GM19099 (cell line): ENCODE measurements around the gene LGR6.

Source experiments
- POLR2A ChIP-seq: IDR thresholded peaks from 3 replicates; pipeline ENCODE4 v1.6.1; 2011; ENCODE audit warnings: low read depth; ENCODE audit not compliant: insufficient read length; ENCODE audit errors: extremely low read depth

The LGR6 gene

GRCh38 chr1:202200669-202201068 lies 7.1 kb downstream of the LGR6 start:
- TF ChIP-seq POLR2A = no peak

DNA sequence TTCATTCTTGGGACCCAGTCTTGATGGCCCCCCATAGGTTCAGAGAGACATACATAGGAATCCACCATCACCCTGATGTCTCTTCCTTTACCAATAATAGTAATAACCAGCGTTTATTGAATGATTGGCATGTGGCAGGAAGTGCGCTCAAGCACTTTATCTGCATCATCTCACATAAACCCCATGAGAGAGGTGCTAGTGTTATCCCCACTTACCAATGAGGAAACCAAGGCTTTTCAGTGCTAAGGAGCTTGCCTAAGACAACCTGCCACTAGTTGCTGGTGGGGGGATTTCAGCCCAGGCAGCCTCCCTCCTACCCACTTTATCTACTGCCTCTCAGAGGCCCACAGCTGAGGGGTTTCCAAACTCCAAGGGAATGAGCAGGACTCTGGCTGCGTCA lies 7.7 kb downstream of the LGR6 start:
- no peak for TF ChIP-seq POLR2A

- no peak for TF ChIP-seq POLR2A
Observed at GRCh38 chr1:202201971-202202370, 8.4 kb downstream of the LGR6 start.

DNA sequence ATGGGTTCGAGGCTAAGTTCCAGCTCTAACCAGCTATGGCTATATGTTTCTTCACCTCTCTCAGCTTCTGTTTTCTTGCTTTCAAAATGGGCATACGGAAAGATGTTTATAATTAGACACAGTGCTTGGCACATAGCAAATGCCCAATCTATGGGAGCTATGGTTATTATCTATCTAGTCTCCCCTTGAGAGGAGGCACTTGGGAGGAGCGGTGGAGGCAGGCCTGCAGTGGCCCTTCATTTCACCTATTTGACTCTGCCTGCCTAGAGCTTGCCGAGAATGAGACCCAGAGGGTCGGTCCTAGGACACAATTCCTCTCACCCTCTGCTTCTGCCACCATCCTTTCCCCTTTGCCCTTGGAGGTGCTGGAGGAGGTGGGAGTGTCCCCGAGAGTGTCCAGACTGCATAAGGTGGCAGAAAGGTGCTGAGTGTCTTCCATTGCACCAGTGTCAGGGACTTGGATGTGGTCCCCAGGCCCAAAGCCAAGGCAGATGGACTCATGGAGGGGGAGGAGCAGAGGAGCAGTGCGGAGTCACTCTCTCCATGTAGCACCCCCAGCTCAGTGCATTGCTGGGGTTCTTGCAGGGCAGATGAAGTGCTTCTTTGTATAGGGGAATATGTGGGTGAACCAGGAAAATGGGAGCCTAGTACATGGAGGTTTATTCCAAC lies 9.0 kb downstream of the LGR6 start:
- TF ChIP-seq POLR2A = no peak

DNA sequence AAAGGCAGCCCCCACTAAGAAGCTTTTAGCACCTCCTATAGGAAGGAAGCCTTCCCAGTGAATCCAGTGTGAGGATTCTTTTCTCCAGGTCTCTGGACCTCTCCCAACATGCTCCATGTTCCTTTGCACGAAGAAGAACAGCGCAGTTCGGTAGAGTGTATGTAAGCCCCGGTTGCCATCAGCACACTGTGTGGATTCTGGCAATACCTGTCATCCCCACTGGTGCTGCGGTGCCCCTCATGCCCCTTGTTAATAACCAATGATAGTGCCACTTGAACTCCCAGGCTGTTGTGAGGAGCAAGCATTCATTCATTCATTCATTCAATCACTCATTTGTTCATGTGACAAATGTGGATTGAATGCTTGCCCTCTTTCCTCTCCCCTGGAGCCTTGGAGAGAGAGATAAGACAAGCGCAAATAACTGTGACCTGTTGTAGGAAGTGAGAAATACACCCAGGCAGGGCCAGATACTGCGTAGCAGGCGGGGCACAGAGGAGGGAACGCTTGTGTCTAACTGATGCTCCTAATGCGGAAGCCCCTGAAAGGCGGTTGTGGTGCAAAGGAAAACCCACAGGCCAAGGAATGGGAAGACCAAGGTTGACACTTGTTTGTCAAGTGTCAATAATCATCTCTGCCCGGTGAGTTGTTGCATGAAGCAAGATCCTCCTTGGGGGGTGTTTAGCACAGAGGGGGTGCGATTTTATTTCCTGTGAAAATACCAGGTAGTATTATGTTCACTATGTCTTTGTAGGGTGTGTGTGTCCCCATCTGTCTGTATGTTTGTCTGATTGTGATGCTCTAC lies 9.8 kb downstream of the LGR6 start:
- TF ChIP-seq POLR2A = no peak

GRCh38 chr1:202204065-202204464 lies 10.5 kb downstream of the LGR6 start:
- TF ChIP-seq POLR2A = no peak

DNA sequence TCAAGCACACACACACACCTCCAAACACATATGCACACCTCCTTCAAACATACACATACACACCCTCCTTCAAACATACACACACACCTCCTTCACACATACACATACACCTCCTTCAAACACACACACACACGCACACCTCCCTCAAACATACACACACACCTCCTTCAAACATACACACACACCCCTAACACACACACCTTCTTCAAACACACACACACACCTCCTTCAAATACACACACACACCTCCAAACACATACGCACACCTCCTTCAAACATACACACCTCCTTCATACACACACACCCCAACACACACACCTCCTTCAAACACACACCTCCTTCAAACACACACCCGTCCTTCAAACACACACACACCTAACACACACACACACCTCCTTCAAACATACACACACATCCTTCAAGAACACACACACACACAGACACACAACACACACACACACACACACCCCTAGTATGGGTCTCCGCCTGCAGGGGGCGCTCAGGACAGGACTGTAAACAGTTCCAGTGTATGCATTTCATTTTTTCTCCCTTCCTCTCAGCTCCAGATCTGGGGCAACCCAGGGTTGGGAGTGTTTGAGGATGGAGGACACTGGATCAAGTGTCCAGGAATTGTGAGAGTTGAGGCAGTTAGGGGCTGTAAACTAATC lies 12.1 kb downstream of the LGR6 start:
- TF ChIP-seq POLR2A = no peak

GRCh38 chr1:202207292-202207691 lies 13.7 kb downstream of the LGR6 start:
- TF ChIP-seq POLR2A = no peak

GRCh38 chr1:202208351-202208857 lies 14.8 kb downstream of the LGR6 start:
- TF ChIP-seq POLR2A = no peak

- no peak for TF ChIP-seq POLR2A
Observed at GRCh38 chr1:202210385-202210784, 16.8 kb downstream of the LGR6 start.

DNA sequence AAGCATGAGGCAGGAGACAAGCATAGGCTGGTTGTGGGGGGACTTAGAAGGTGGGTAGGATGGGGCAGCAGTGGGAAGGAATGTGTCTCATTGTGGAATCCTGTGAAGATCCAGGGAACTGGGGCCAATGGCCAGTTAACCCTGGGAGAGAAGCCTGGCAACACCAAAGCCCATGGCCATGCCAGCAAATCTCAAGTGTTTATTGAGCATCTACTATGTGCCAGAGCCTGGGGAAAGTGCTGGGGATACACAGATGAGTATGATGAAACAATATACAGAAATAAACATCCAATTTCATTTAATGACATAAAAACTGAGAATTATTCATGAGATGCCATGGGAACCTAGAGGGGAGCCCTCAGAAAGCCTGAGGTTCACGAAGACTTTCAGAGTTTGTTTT lies 17.4 kb downstream of the LGR6 start:
- no peak for TF ChIP-seq POLR2A

- TF ChIP-seq POLR2A = no peak
Observed at GRCh38 chr1:202212787-202213186, 19.2 kb downstream of the LGR6 start.

DNA sequence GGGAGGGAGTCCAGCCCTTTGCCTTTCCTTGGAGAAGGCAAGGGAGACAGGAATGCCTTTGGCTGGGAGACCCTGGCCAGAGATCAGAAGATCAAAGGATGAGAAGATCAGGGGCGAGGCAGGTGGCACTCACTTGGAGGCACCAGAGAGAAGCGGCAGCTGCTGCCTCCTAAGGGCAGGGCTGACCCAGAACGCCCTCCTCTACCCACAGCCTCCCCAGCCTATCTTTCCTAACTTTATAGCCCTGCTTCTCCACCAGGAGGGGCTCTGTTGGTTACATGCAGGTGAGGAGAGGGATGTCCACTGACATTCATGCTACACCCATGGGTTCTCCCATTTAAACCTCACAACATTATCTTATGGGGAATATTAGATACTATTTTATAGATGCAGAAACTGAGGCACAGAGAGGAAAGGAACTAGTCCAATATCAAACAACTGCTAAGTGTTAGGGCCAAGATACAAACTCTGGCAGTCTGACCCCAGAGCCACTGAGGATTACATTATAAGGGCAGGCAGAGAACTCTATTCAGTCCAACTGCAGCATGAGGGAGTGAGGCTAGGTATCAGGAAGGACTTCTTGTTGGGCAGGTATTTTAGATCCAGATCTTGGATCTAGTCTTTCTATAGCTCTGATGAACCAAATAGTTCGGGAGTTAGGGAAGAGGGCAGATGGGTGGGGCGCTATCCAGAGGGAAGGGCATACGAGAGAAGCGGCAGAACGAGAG lies 19.9 kb downstream of the LGR6 start:
- no peak for TF ChIP-seq POLR2A

DNA sequence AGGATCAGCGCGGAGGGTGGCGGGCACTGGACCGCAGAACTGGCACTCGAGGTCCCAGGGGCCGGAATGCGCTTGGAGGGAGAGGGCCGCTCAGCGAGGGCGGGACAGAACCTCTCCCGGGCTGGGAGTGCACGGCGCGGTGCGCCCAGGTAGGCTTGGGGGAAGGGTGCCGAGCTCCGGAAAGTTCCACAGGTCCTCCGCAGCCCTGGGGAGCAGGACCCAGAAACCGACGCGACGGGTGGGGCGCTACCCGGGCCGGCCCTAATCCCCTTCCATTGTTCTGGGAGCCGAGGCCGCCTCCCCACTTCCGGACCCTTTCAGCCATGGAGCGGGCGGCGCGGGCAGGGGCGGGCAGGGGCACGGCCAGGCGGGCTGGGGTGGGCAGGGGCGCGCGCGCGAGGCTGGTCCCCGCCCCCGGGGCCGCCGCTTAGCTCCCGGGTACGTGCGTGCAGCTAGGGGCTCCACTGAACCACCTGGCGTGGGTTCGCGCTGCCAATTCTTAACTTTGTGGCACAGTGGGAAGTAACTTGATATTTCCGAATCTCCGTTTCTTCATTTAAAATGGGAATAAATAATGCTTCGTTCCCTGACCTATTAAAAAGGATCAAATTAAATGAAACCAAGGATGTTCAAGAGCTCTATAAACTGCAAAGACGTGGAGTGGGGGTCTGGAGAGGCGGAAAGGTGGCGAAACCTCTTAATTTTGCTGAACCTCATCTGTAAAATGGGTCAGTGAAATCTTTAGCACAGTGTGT lies 20.7 kb downstream of the LGR6 start:
- no peak for TF ChIP-seq POLR2A
